Nephron progenitor cell (in vitro differentiated cells): Measurements from ENCODE around the gene RABGGTB.
"Not testable (repeated sequence)": the region's sequence is repeated elsewhere in the genome, so short reads cannot be mapped to it uniquely, and the experiment has no call there.

Source experiments
- DNase-seq: peaks from one replicate; pipeline ENCODE4 v3.0.0; 2021
- H3K27ac Mint-ChIP-seq: 2 replicates; pipeline ENCODE4 v1.8.0; 2021; ENCODE audit warnings: mild to moderate bottlenecking, moderate library complexity, mixed read lengths
- H3K27me3 Mint-ChIP-seq: 2 replicates; pipeline ENCODE4 v1.8.0; 2021; ENCODE audit warnings: mild to moderate bottlenecking, low read depth, mixed read lengths; ENCODE audit not compliant: poor library complexity
- H3K36me3 Mint-ChIP-seq: 2 replicates; pipeline ENCODE4 v1.8.0; 2021; ENCODE audit warnings: low read depth, mixed read lengths
- H3K4me1 Mint-ChIP-seq: 2 replicates; pipeline ENCODE4 v1.8.0; 2021; ENCODE audit warnings: mixed read lengths
- H3K4me3 Mint-ChIP-seq: 2 replicates; pipeline ENCODE4 v1.8.0; 2021; ENCODE audit warnings: mild to moderate bottlenecking, moderate library complexity, mixed read lengths
- H3K9me3 Mint-ChIP-seq: 2 replicates; pipeline ENCODE4 v1.8.0; 2021; ENCODE audit warnings: mild to moderate bottlenecking, moderate library complexity, mixed read lengths
- TF ChIP-seq, protein P1 (sequence below): fragments of 200-600 bp; sonication (generic); IDR thresholded peaks from 2 replicates; pipeline ENCODE4 v1.5.0; 2021; ENCODE audit warnings: antibody characterized with exemption

RABGGTB gene

DNA sequence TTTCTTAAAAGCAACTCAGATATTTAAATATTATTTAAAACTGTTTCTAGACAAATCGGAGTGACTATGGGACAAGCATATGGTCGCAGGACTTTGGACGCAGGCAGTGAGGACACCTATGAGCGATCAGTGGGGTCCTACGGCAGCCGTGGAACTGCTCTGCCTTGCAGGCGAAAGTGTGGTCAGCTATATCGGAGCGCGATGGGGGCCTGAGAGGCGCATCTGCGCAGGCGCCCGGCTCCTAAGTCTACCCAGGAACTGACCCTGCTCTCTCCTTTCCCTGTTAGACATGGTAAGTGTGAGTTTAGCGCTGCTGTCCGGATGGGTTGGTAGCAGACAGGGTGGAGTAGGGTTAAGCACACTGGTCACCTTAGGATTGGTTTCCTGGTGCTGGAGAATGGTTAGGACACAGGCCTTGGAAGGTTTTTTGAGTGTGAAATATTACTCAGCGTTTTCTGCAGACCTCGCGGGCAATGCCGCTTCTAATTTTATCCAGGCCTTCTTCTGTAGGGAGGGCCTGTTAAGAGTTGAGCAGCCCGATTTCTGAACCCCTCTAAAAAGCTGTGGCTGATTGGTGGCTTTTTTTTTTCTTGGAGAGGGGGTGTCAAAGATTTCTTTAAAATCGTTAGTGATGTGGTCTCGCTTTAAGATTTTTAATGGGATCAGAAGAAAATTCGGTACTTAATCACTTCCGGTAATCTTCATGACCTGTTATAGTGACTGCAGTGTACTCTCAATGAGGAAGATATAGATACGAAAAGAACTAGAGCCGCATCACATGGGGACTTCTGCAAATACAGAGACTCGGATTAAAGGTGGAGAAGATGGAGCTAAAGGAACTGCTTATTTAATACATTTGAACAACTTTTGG, at the start of gene RABGGTB:
Gene RABGGTB, plus strand, starts transcription at position 274 of the 871 bp plus-strand sequence. Its CDS starts 16 bp downstream, at position 290.
- H3K36me3 Mint-ChIP-seq, result peaks cover 23% of the 10 kb centered on the region
- H3K9me3 Mint-ChIP-seq, result peaks cover 17% of the 10 kb centered on the region
- H3K4me1 Mint-ChIP-seq, result peaks cover 55% of the 10 kb centered on the region
- H3K4me3 Mint-ChIP-seq, result peak within 1 kb of the TSS; percentile 96
- peak within 1 kb of the TSS; percentile 99 for H3K27ac Mint-ChIP-seq
- no peaks in the 10 kb centered on the region for H3K27me3 Mint-ChIP-seq
- TF ChIP-seq, protein P1, sequence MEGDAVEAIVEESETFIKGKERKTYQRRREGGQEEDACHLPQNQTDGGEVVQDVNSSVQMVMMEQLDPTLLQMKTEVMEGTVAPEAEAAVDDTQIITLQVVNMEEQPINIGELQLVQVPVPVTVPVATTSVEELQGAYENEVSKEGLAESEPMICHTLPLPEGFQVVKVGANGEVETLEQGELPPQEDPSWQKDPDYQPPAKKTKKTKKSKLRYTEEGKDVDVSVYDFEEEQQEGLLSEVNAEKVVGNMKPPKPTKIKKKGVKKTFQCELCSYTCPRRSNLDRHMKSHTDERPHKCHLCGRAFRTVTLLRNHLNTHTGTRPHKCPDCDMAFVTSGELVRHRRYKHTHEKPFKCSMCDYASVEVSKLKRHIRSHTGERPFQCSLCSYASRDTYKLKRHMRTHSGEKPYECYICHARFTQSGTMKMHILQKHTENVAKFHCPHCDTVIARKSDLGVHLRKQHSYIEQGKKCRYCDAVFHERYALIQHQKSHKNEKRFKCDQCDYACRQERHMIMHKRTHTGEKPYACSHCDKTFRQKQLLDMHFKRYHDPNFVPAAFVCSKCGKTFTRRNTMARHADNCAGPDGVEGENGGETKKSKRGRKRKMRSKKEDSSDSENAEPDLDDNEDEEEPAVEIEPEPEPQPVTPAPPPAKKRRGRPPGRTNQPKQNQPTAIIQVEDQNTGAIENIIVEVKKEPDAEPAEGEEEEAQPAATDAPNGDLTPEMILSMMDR, result no peak
- peak; percentile 96 for DNase-seq

DNA sequence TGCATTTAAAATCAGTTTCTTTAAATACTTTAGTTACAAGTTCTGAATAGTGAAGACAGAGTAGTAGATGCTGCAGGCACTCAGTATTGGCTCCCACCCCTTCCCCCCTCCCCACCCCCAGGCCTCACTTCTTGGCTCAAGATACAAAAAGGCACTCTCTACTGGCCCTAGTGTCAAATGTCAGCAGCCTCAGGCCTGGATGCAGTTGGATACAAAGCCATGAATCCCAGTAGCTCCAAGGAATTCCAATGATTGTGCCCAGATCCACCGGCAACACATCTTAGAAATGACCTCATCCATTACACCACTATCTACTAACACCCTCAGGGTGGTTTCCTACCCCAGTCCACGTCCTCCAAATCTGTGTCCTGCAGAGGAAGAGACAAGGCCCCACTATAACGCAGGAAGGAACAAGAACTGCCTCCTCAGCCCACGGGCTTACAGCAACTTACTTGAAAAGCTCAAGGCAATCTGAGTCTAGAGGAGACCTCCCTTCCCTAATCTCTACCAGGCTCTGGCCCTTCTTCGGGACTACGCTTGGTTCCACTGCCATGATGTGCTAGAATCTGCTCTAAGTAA, 43.9 kb upstream of the RABGGTB start:
- H3K36me3 Mint-ChIP-seq, result peaks cover 26% of the 10 kb centered on the region
- H3K27me3 Mint-ChIP-seq, result no peaks in the 10 kb centered on the region
- no peaks in the 10 kb centered on the region for H3K9me3 Mint-ChIP-seq
- DNase-seq, result no peak
- TF ChIP-seq, protein P1, result no peak
- H3K4me3 Mint-ChIP-seq, result no peak overlapping the region
- peak overlapping the region; percentile 23 for H3K27ac Mint-ChIP-seq
- no peaks in the 10 kb centered on the region for H3K4me1 Mint-ChIP-seq

DNA sequence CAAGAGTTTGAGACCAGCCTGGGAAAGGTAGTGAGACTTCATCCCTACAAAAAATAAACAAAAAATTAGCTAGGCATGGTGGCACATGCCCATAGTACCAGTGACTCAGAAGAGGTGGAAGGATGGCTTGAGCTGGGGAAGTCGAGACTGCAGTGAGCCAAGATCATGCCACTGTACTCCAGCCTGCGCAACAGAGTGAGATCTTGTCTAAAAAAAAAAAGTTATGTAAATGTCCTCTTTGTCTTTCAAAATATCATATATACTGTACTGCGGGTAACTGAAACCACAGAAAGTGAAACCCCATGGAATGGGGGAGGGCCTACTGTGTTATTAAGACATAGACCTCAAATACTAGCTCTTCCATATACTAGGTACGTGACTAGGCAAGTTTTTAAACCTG, 40.8 kb upstream of the RABGGTB start:
- DNase-seq, result no peak
- Mint-ChIP-seq H3K4me3 (no peak overlapping the region), H3K27ac (no peak overlapping the region), H3K4me1 (no peaks in the 10 kb centered on the region), H3K36me3 (peaks cover 27% of the 10 kb centered on the region), H3K9me3 (no peaks in the 10 kb centered on the region), H3K27me3 (no peaks in the 10 kb centered on the region)
- TF ChIP-seq, protein P1, result no peak

DNA sequence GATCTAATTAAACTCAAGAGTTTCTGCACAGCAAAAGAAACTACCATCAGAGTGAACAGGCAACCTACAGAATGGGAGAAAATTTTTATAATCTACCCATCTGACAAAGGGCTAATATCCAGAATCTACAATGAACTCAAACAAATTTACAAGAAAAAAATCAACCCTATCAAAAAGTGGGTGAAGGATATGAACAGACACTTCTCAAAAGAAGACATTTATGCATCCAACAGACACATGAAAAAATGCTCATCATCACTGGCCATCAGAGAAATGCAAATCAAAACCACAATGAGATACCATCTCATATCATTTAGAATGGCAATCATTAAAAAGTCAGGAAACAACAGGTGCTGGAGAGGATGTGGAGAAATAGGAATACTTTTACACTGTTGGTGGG, 28.8 kb upstream of the RABGGTB start:
- Mint-ChIP-seq H3K9me3 (peaks cover 70% of the 10 kb centered on the region), H3K36me3 (peaks cover 90% of the 10 kb centered on the region)
- H3K4me1 Mint-ChIP-seq, H3K27ac Mint-ChIP-seq, H3K4me3 Mint-ChIP-seq, H3K27me3 Mint-ChIP-seq, DNase-seq: not testable (repeated sequence)

DNA sequence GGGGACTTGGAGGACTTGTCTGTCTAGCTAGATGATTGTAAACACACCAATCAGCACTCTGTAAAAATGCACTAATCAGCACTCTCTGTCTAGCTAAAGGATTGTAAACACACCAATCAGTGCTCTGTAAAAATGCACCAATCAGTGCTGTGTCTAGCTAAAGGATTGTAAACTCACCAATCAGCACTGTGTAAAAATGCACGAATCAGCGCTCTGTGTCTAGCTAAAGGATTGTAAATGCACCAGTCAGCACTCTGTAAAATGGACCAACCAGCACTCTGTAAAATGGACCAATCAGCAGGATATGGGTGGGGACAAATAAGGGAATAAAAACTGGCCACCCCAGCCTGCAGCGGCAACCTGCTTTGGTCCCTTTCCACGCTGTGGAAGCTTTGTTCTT, 27.5 kb upstream of the RABGGTB start:
- H3K27ac Mint-ChIP-seq, DNase-seq, H3K4me1 Mint-ChIP-seq, H3K27me3 Mint-ChIP-seq, H3K4me3 Mint-ChIP-seq: not testable (repeated sequence)
- peaks cover 77% of the 10 kb centered on the region for H3K36me3 Mint-ChIP-seq
- H3K9me3 Mint-ChIP-seq, result peaks cover 58% of the 10 kb centered on the region

DNA sequence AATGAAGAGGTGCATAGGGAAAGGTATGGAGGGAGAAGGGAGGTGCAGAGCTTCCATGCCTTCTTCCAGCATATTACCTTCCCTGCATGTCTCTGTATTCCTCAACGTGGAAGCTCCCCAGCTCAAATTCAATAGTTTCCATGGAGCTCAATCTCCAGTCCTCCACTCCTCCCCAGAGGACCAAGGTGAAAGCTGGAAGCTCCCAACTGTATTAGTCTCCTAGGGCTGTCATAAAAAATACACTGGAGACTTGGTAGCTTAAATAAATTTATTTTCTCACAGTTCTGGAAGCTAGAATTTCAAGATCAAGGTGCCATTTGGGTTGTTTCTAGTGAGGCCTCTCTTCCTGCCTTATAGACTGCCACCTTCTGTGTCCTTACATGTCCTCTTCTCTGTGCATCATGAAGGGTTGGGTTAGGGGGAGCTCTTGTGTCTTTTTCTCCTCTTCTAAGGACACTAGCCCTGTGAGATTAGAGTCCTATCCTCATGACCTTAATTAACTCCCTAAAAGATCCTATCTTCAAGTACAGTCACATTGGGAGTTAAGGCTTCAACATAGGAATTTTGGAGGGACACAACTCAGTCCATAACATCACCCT, 21.9 kb upstream of the RABGGTB start:
- no peak for DNase-seq
- Mint-ChIP-seq H3K9me3 (peaks cover 3% of the 10 kb centered on the region), H3K4me1 (no peaks in the 10 kb centered on the region), H3K36me3 (peaks cover 28% of the 10 kb centered on the region), H3K27ac (no peak overlapping the region), H3K27me3 (peaks cover 3% of the 10 kb centered on the region), H3K4me3 (no peak overlapping the region)
- TF ChIP-seq, protein P1, result no peak
